ENCODE data around the gene DNAJB11.

Gene DNAJB11

GRCh38 chr3:186622651-186623310 lies 52.3 kb downstream of the DNAJB11 start:
- Histone ChIP-seq H3K4me3 (ENCODE audit: low read length, poor library complexity, severe bottlenecking) (no peak overlapping the region), H3K9me3 (ENCODE audit: insufficient read depth, low read depth, low read length) (no peaks in the 10 kb centered on the region), H3K4me2 (ENCODE audit: low read depth, low read length, poor library complexity, severe bottlenecking) (no peak overlapping the region), H3K9ac (ENCODE audit: low read depth, low read length, poor library complexity, severe bottlenecking) (no peak overlapping the region), H3F3A (ENCODE audit: low read depth) (no peaks in the 10 kb centered on the region), H3K36me3 (ENCODE audit: insufficient read depth, low read length) (no peaks in the 10 kb centered on the region), H3K9me2 (replicated peaks; ENCODE audit: low read depth, low read length) (no peaks in the 10 kb centered on the region), H2AFZ (ENCODE audit: low read length) (no peak overlapping the region), H3K79me2 (ENCODE audit: insufficient read depth, low read length) (no peaks in the 10 kb centered on the region), H4K20me1 (ENCODE audit: insufficient read depth, low read length, poor library complexity, severe bottlenecking) (no peaks in the 10 kb centered on the region), H3K4me1 (ENCODE audit: insufficient read depth, low read length, poor library complexity, severe bottlenecking) (no peaks in the 10 kb centered on the region), H3K27me3 (ENCODE audit: insufficient read depth, low read length, poor library complexity, severe bottlenecking) (no peaks in the 10 kb centered on the region)
- TF ChIP-seq CTCF (conservative IDR thresholded peaks at IDR 0.05; ENCODE audit: low read length) (no peak), EZH2phosphoT487 (IDR thresholded peaks at IDR 0.05; ENCODE audit: borderline replicate concordance) (no peak)

- Histone ChIP-seq H3F3A (ENCODE audit: low read depth) (no peaks in the 10 kb centered on the region), H3K9ac (ENCODE audit: low read depth, low read length, poor library complexity, severe bottlenecking) (no peak overlapping the region), H2AFZ (ENCODE audit: low read length) (no peak overlapping the region), H3K27me3 (ENCODE audit: insufficient read depth, low read length, poor library complexity, severe bottlenecking) (no peaks in the 10 kb centered on the region), H3K4me1 (ENCODE audit: insufficient read depth, low read length, poor library complexity, severe bottlenecking) (no peaks in the 10 kb centered on the region), H3K9me2 (replicated peaks; ENCODE audit: low read depth, low read length) (no peaks in the 10 kb centered on the region), H4K20me1 (ENCODE audit: insufficient read depth, low read length, poor library complexity, severe bottlenecking) (no peaks in the 10 kb centered on the region), H3K79me2 (ENCODE audit: insufficient read depth, low read length) (no peaks in the 10 kb centered on the region), H3K4me2 (ENCODE audit: low read depth, low read length, poor library complexity, severe bottlenecking) (no peak overlapping the region), H3K9me3 (ENCODE audit: insufficient read depth, low read depth, low read length) (no peaks in the 10 kb centered on the region), H3K4me3 (ENCODE audit: low read length, poor library complexity, severe bottlenecking) (no peak overlapping the region), H3K36me3 (ENCODE audit: insufficient read depth, low read length) (no peaks in the 10 kb centered on the region)
- no peak for TF ChIP-seq CTCF (conservative IDR thresholded peaks at IDR 0.05; ENCODE audit: low read length)
- TF ChIP-seq EZH2phosphoT487 (IDR thresholded peaks at IDR 0.05; ENCODE audit: borderline replicate concordance), result no peak
Observed at GRCh38 chr3:186624598-186624997, 54.1 kb downstream of the DNAJB11 start.

- no peak overlapping the region for H3K4me3 ChIP-seq (ENCODE audit: low read length, poor library complexity, severe bottlenecking)
- no peak overlapping the region for H3K4me2 ChIP-seq (ENCODE audit: low read depth, low read length, poor library complexity, severe bottlenecking)
- no peaks in the 10 kb centered on the region for H3K9me3 ChIP-seq (ENCODE audit: insufficient read depth, low read depth, low read length)
- no peaks in the 10 kb centered on the region for H3K36me3 ChIP-seq (ENCODE audit: insufficient read depth, low read length)
- H4K20me1 ChIP-seq (ENCODE audit: insufficient read depth, low read length, poor library complexity, severe bottlenecking), result no peaks in the 10 kb centered on the region
- H3K9me2 ChIP-seq (replicated peaks; ENCODE audit: low read depth, low read length), result no peaks in the 10 kb centered on the region
- H3K9ac ChIP-seq (ENCODE audit: low read depth, low read length, poor library complexity, severe bottlenecking), result no peak overlapping the region
- no peaks in the 10 kb centered on the region for H3K27me3 ChIP-seq (ENCODE audit: insufficient read depth, low read length, poor library complexity, severe bottlenecking)
- no peaks in the 10 kb centered on the region for H3K79me2 ChIP-seq (ENCODE audit: insufficient read depth, low read length)
- no peaks in the 10 kb centered on the region for H3K4me1 ChIP-seq (ENCODE audit: insufficient read depth, low read length, poor library complexity, severe bottlenecking)
- H2AFZ ChIP-seq (ENCODE audit: low read length), result no peak overlapping the region
- TF ChIP-seq EZH2phosphoT487 (IDR thresholded peaks at IDR 0.05; ENCODE audit: borderline replicate concordance) (no peak), CTCF (conservative IDR thresholded peaks at IDR 0.05; ENCODE audit: low read length) (no peak)
- no peaks in the 10 kb centered on the region for H3F3A ChIP-seq (ENCODE audit: low read depth)
Observed at GRCh38 chr3:186625600-186626042, 55.1 kb downstream of the DNAJB11 start.

Data from Loucy (cell line).